ENCODE data around the gene FERMT2. TPM values are rescaled to one million over a fixed set of nuclear protein-coding genes. Genes with fewer than 3 reads are reported as not detected.

Gene FERMT2
- total and polyA plus RNA-seq, 9 donors, result 77.5 to 109 (median 92.2) TPM

Other genes with a start within 250 kb of the FERMT2 start
- 114 TPM for gene PSMC6, start 243.8 kb downstream of the FERMT2 start, total RNA-seq
- 100 to 1,000 TPM in 2 of 8 donors, 10 to 100 TPM in 6; 81.7 to 102 (median 90.4) TPM for gene PSMC6, start 243.8 kb downstream of the FERMT2 start, polyA plus RNA-seq (ENCODE audit: insufficient read depth in 1 of 8, insufficient read length in 8 of 8, low replicate concordance in 1 of 8)
- 9.1 TPM for gene STYX, start 220.9 kb downstream of the FERMT2 start, total RNA-seq
- gene STYX, start 220.9 kb downstream of the FERMT2 start, polyA plus RNA-seq (ENCODE audit: insufficient read depth in 1 of 8, insufficient read length in 8 of 8, low replicate concordance in 1 of 8), result 10 to 100 TPM in 7 of 8 donors, 1 to 10 TPM in 1; 9.7 to 16.6 (median 12.2) TPM
- gene GNPNAT1, start 159.4 kb downstream of the FERMT2 start, total RNA-seq, result 9.6 TPM
- 10 to 100 TPM; 12.2 to 19.4 (median 14.9) TPM for gene GNPNAT1, start 159.4 kb downstream of the FERMT2 start, polyA plus RNA-seq (ENCODE audit: insufficient read depth in 1 of 8, insufficient read length in 8 of 8, low replicate concordance in 1 of 8)
- 7.0 TPM for gene DDHD1, start 202.3 kb upstream of the FERMT2 start, total RNA-seq
- 1 to 10 TPM; 5.5 to 8.7 (median 6.6) TPM for gene DDHD1, start 202.3 kb upstream of the FERMT2 start, polyA plus RNA-seq (ENCODE audit: insufficient read depth in 1 of 8, insufficient read length in 8 of 8, low replicate concordance in 1 of 8)

Measured in muscle of leg (tissue), 9 donors.